ENCODE measurements around the gene ARHGEF9.

- no peak for TF ChIP-seq YY1 (IDR thresholded peaks at IDR 0.05; ENCODE audit: low read depth)
- no peak for TF ChIP-seq TAF1 (IDR thresholded peaks at IDR 0.05; ENCODE audit: low read depth)
- TF ChIP-seq CREB1 (IDR thresholded peaks at IDR 0.05; ENCODE audit: low read depth): no peak
- TF ChIP-seq RAD21 (IDR thresholded peaks at IDR 0.05; ENCODE audit: low read depth): no peak
- TF ChIP-seq REST (IDR thresholded peaks at IDR 0.05; ENCODE audit: low read depth): no peak
Measured at GRCh38 chrX:63656871-63657580, 128.0 kb downstream of the ARHGEF9 start.

All from Ishikawa (cell line).